K562 (cell line): ENCODE data around the gene PIANP. TPM values are rescaled to one million over a fixed set of nuclear protein-coding genes. Genes with fewer than 3 reads are reported as not detected.
A peak's percentile ranks its signal among the peaks of the same experiment; 100 is the strongest.

ENCODE experiments used
- ARID3B ChIP-seq: fragments of 250-450 bp; sonication (Bioruptor Pico); IDR thresholded peaks from 2 replicates; pipeline ENCODE4 v1.4.0; 2020; ENCODE audit warnings: borderline replicate concordance
- ATF1 ChIP-seq, 2 experiments: fragments of 450-650 bp in 1 of 2; IDR thresholded peaks; 2 replicates each; pipeline ENCODE4 v1.6.1; 2016; ENCODE audit warnings: missing compliant biosample characterization in 1 of 2, missing genetic modification characterization in 1 of 2
- CBX5 ChIP-seq: IDR thresholded peaks from 2 replicates; pipeline ENCODE4 v1.6.1; 2014; ENCODE audit warnings: low read depth, borderline replicate concordance
- ELF2 ChIP-seq: fragments of 250-450 bp; sonication (Bioruptor Pico); IDR thresholded peaks from 2 replicates; pipeline ENCODE4 v1.5.0; 2021; ENCODE audit warnings: mild to moderate bottlenecking
- EZH2 ChIP-seq: IDR thresholded peaks from 2 replicates; pipeline ENCODE4 v1.6.1; 2012; ENCODE audit warnings: low read depth, mild to moderate bottlenecking, inconsistent platforms, low read length, borderline replicate concordance
- FOXM1 ChIP-seq, 2 experiments: fragments of 450-650 bp in 1 of 2; sonication (generic) in 1 of 2; formaldehyde crosslinking in 1 of 2; IDR thresholded peaks; 2 replicates each; pipeline versions ENCODE4 v1.6.1 to v1.9.0; 2017 to 2022; ENCODE audit warnings: low read depth in 2 of 2, mild to moderate bottlenecking in 2 of 2, missing genetic modification reagents in 1 of 2, moderate library complexity in 1 of 2
- HSF4 ChIP-seq: fragments of 250-450 bp; sonication (Bioruptor Pico); IDR thresholded peaks from 2 replicates; pipeline ENCODE4 v2.1.2; 2022; ENCODE audit warnings: mild to moderate bottlenecking, moderate library complexity, borderline replicate concordance
- MBD2 ChIP-seq: sonication (generic); IDR thresholded peaks from 2 replicates; pipeline ENCODE4 v1.6.1; 2016; ENCODE audit warnings: low read depth, borderline replicate concordance
- MECOM ChIP-seq: fragments of 250-450 bp; sonication (Bioruptor Pico); IDR thresholded peaks from 2 replicates; pipeline ENCODE4 v1.8.0; 2022; ENCODE audit warnings: inconsistent platforms
- MYNN ChIP-seq, 2 experiments: sonication (generic); formaldehyde crosslinking in 1 of 2; IDR thresholded peaks; 2 replicates each; pipeline versions ENCODE4 v1.5.0 to v1.6.1; 2016 to 2020; ENCODE audit warnings: antibody characterized with exemption in 1 of 2, missing genetic modification reagents in 1 of 2
- PHB2 ChIP-seq: fragments of 450-650 bp; IDR thresholded peaks from 2 replicates; pipeline ENCODE4 v1.6.1; 2017; ENCODE audit warnings: low read depth
- POLR2A ChIP-seq: fragments of 450-650 bp; conservative IDR thresholded peaks from 2 replicates; pipeline ENCODE4 v1.6.1; 2016
- SOX6 ChIP-seq: fragments of 450-650 bp; IDR thresholded peaks from 2 replicates; pipeline ENCODE4 v1.6.1; 2014; ENCODE audit warnings: mild to moderate bottlenecking
- XRCC4 ChIP-seq: IDR thresholded peaks from one replicate; pipeline ENCODE4 v1.6.1; 2011; ENCODE audit not compliant: insufficient read depth, insufficient read length; ENCODE audit errors: extremely low read depth
- ZNF146 ChIP-seq: IDR thresholded peaks from one replicate; pipeline ENCODE4 v1.6.1; 2018; ENCODE audit warnings: missing compliant biosample characterization; ENCODE audit not compliant: unreplicated experiment
- ZNF23 ChIP-seq: fragments of 250-450 bp; sonication (Bioruptor Pico); IDR thresholded peaks from 2 replicates; pipeline ENCODE4 v1.4.0; 2020; ENCODE audit warnings: mild to moderate bottlenecking
- polyA plus RNA-seq, 8 experiments: library from polyadenylated mRNA; depleted of rRNA in 4 of 8; stranded (reverse) in 5 of 8; unstranded in 3 of 8; fragments of >200 nt; fragmentation: Nextera tagmentation in 2 of 8; fragmentation: Illumina TruSeq in 1 of 8; extraction: Ambion mirVana in 2 of 8; extraction: Trizol in 1 of 8; gene quantifications; 2 replicates each; pipeline versions ENCODE4 v1.2.1 to v1.2.3, GENCODE V29; 2011 to 2014; ENCODE audit warnings: inconsistent platforms in 1 of 8, missing spikeins in 1 of 8
- total RNA-seq, 7 experiments: library from RNA; depleted of rRNA in 6 of 7; stranded (reverse); fragments of >200 nt in 6 of 7; fragmentation: Illumina TruSeq in 2 of 7; extraction: Trizol in 2 of 7; gene quantifications; 2 replicates each; pipeline versions ENCODE4 v1.2.1 to v1.2.3, GENCODE V29; 2011 to 2021; ENCODE audit warnings: low replicate concordance in 1 of 7
- TF ChIP-seq, protein P1 (sequence below): fragments of 250-450 bp; sonication (Bioruptor Pico); IDR thresholded peaks from 2 replicates; pipeline ENCODE4 v1.5.0; 2021
- TF ChIP-seq, protein P2 (sequence below): fragments of 450-650 bp; formaldehyde crosslinking; IDR thresholded peaks from 2 replicates; pipeline ENCODE4 v1.4.0; 2020; ENCODE audit warnings: mild to moderate bottlenecking
- TF ChIP-seq, protein P3 (sequence below), 2 experiments: IDR thresholded peaks; 2 replicates each; pipeline ENCODE4 v1.6.1; 2011; ENCODE audit warnings: borderline replicate concordance in 1 of 2, control low read depth in 1 of 2, low read depth in 1 of 2, low read length in 1 of 2, mild to moderate bottlenecking in 1 of 2, mixed read lengths in 1 of 2, moderate library complexity in 1 of 2; ENCODE audit not compliant: insufficient read depth in 1 of 2, insufficient read length in 1 of 2, poor library complexity in 1 of 2, severe bottlenecking in 1 of 2; ENCODE audit errors: extremely low read depth in 1 of 2
- TF ChIP-seq, protein P4 (sequence below): fragments of 450-650 bp; IDR thresholded peaks from 2 replicates; pipeline ENCODE4 v1.6.1; 2016; ENCODE audit warnings: borderline replicate concordance

Gene PIANP
- total and polyA plus RNA-seq, 9 of the 15 experiments (the other 6 are each of a cell fraction or from before 2014, with no cell fraction given) = 0.07 TPM; not detected in 8

- no peak for TF ChIP-seq ARID3B
- TF ChIP-seq ZNF23 (CRISPR knock-in tag) = no peak
- peak; percentile 20; the same call in 1 of the 2 replicates for TF ChIP-seq SOX6
- peak; percentile 83 for TF ChIP-seq MBD2
- no peak for TF ChIP-seq HSF4 (CRISPR knock-in tag)
- TF ChIP-seq MYNN (IDR thresholded peaks at IDR 0.05) = peak; percentile 28; the same call in 1 of the 2 replicates
- TF ChIP-seq MYNN (CRISPR knock-in tag; IDR thresholded peaks at IDR 0.05) = no peak
- no peak for TF ChIP-seq XRCC4
- peak; percentile 65 for TF ChIP-seq ATF1 (CRISPR knock-in tag; IDR thresholded peaks at IDR 0.05)
- peak; percentile 96 for TF ChIP-seq ATF1 (tag; IDR thresholded peaks at IDR 0.05)
- no peak for TF ChIP-seq PHB2
- TF ChIP-seq ZNF146 (CRISPR knock-in tag) = no peak
- no peak for TF ChIP-seq CBX5
- TF ChIP-seq, protein P1, sequence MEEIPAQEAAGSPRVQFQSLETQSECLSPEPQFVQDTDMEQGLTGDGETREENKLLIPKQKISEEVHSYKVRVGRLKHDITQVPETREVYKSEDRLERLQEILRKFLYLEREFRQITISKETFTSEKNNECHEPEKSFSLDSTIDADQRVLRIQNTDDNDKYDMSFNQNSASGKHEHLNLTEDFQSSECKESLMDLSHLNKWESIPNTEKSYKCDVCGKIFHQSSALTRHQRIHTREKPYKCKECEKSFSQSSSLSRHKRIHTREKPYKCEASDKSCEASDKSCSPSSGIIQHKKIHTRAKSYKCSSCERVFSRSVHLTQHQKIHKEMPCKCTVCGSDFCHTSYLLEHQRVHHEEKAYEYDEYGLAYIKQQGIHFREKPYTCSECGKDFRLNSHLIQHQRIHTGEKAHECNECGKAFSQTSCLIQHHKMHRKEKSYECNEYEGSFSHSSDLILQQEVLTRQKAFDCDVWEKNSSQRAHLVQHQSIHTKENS = no peak
- TF ChIP-seq ELF2 (CRISPR knock-in tag) = peak; percentile 99
- peak; percentile 77 for TF ChIP-seq POLR2A
- TF ChIP-seq, protein P2, sequence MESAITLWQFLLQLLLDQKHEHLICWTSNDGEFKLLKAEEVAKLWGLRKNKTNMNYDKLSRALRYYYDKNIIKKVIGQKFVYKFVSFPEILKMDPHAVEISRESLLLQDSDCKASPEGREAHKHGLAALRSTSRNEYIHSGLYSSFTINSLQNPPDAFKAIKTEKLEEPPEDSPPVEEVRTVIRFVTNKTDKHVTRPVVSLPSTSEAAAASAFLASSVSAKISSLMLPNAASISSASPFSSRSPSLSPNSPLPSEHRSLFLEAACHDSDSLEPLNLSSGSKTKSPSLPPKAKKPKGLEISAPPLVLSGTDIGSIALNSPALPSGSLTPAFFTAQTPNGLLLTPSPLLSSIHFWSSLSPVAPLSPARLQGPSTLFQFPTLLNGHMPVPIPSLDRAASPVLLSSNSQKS = no peak
- TF ChIP-seq, protein P3, sequence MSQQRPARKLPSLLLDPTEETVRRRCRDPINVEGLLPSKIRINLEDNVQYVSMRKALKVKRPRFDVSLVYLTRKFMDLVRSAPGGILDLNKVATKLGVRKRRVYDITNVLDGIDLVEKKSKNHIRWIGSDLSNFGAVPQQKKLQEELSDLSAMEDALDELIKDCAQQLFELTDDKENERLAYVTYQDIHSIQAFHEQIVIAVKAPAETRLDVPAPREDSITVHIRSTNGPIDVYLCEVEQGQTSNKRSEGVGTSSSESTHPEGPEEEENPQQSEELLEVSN (IDR thresholded peaks at IDR 0.05; ENCODE audit: borderline replicate concordance in 1 of 2, extremely low read depth in 1 of 2, insufficient read depth in 1 of 2, insufficient read length in 1 of 2, low read depth in 1 of 2, low read length in 1 of 2, poor library complexity in 1 of 2, severe bottlenecking in 1 of 2) = peak; percentile 29 to 34
- TF ChIP-seq EZH2 = no peak
- peak; percentile 35; the same call in 1 of the 2 replicates for TF ChIP-seq FOXM1 (IDR thresholded peaks at IDR 0.05; ENCODE audit: low read depth)
- 0 out of 2 replicates have a peak, but pooled peaks have one; percentile 75 for TF ChIP-seq FOXM1 (CRISPR knock-in tag; IDR thresholded peaks at IDR 0.05; ENCODE audit: low read depth)
- TF ChIP-seq, protein P4, sequence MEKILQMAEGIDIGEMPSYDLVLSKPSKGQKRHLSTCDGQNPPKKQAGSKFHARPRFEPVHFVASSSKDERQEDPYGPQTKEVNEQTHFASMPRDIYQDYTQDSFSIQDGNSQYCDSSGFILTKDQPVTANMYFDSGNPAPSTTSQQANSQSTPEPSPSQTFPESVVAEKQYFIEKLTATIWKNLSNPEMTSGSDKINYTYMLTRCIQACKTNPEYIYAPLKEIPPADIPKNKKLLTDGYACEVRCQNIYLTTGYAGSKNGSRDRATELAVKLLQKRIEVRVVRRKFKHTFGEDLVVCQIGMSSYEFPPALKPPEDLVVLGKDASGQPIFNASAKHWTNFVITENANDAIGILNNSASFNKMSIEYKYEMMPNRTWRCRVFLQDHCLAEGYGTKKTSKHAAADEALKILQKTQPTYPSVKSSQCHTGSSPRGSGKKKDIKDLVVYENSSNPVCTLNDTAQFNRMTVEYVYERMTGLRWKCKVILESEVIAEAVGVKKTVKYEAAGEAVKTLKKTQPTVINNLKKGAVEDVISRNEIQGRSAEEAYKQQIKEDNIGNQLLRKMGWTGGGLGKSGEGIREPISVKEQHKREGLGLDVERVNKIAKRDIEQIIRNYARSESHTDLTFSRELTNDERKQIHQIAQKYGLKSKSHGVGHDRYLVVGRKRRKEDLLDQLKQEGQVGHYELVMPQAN = peak; percentile 50; the same call in 1 of the 2 replicates
- no peak for TF ChIP-seq MECOM (CRISPR knock-in tag)
Measured at GRCh38 chr12:6688999-6689882, 11.4 kb downstream of the PIANP start, which contains the start of gene ZNF384 (continued).
